ENCODE data around the gene CPM. TPM values are rescaled to one million over a fixed set of nuclear protein-coding genes. Genes with fewer than 3 reads are reported as not detected.

CPM gene
- total and polyA plus RNA-seq, 2 of the 4 experiments (the other 2 are of a cell fraction): 2.0 to 8.8 TPM

DNA sequence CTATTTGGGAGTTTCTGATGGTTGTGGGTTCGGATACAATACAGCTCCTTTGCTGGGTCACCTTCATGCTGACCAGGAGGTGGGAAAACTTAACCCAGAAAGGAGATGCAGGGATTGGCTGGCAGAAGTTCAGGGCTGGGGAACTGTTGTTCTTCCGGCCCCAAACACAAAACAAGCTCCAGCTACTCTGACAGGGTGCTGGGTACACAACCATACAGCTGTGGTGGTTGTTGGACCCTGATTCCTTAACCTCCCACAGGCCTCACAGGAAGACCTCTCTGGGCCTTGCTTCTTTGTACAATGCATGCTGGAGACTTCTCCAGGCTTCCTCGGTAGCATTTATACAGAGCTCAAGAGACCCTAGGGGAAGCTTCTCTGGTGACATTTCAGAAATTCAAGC is 47.6 kb downstream of the CPM start:
- Histone ChIP-seq H4K8ac (ENCODE audit: low read depth in 2 of 2, low read length in 2 of 2) (no peak overlapping the region), H2BK20ac (ENCODE audit: low read depth, low read length) (no peak overlapping the region), H4K91ac (ENCODE audit: insufficient read depth, low read depth, low read length) (no peak overlapping the region), H2AFZ (replicated peaks; ENCODE audit: low read length, poor library complexity) (no peak overlapping the region), H2AK9ac (replicated peaks; ENCODE audit: low read depth, low read length, poor library complexity) (no peak overlapping the region), H3K4me3 (ENCODE audit: insufficient read depth, low read depth, low read length) (no peak overlapping the region), H3K27ac (ENCODE audit: insufficient read depth, low read length) (no peak overlapping the region), H3K4me2 (ENCODE audit: low read depth, low read length) (no peak overlapping the region), H4K5ac (ENCODE audit: low read depth, low read length) (no peak overlapping the region), H2BK5ac (ENCODE audit: low read depth, low read length, poor library complexity, severe bottlenecking) (no peak overlapping the region), H3K23ac (ENCODE audit: low read depth, low read length) (no peak overlapping the region), H3K14ac (replicated peaks; ENCODE audit: low read depth, low read length) (no peak overlapping the region), H3K9me1 (ENCODE audit: insufficient read depth, low read length) (no peaks in the 10 kb centered on the region), H3K18ac (ENCODE audit: low read depth, low read length) (no peak overlapping the region), H3K56ac (ENCODE audit: extremely low read depth, insufficient read depth, low read length) (no peak overlapping the region), H2AK5ac (ENCODE audit: low read depth, low read length) (no peak overlapping the region), H2BK15ac (ENCODE audit: low read depth, low read length) (no peak overlapping the region), H4K20me1 (ENCODE audit: insufficient read depth, low read length) (no peaks in the 10 kb centered on the region), H3K4ac (ENCODE audit: low read depth, low read length) (no peak overlapping the region), H3K79me1 (ENCODE audit: low read depth in 1 of 2, low read length in 2 of 2) (no peaks in the 10 kb centered on the region), H3K9ac (ENCODE audit: low read depth, low read length) (no peak overlapping the region), H3K27me3 (ENCODE audit: control insufficient read depth, insufficient read depth, low read length) (no peaks in the 10 kb centered on the region), H3K36me3 (ENCODE audit: control insufficient read depth, insufficient read depth, low read length) (no peaks in the 10 kb centered on the region), H3K9me3 (ENCODE audit: control insufficient read depth, insufficient read depth, low read length) (peaks cover 2% of the 10 kb centered on the region; the same call in 1 of the 2 replicates), H3K4me1 (ENCODE audit: control insufficient read depth, insufficient read depth, low read length) (no peaks in the 10 kb centered on the region), H2BK120ac (ENCODE audit: low read depth, low read length) (no peak overlapping the region)
- CTCF ChIA-PET: no interaction called here
- POLR2A ChIA-PET (ENCODE audit: unreplicated experiment): no interaction called here
- no peak for TF ChIP-seq FOS (IDR thresholded peaks at IDR 0.05; ENCODE audit: low read depth, low read length)
- no TSS peak for BruUV-seq (replicated peaks)
- DNase-seq (no peak), ATAC-seq (ENCODE audit: low read depth) (no peak)
- dilution Hi-C loops (cut with HindIII; ENCODE audit: low sequenced_read_pairs, unreplicated experiment) (no loop called here), intact Hi-C loops (cut with micrococcal nuclease) (no loop called here), in situ Hi-C loops (cut with MboI; ENCODE audit: low sequenced_read_pairs) (no loop called here)
- 40% methylated on average over 1 of the region's 3 CpGs; no CpG with 5 or more reads in 1 of the 2 experiments for WGBS, 2 experiments (ENCODE audit: extremely low coverage in 2 of 2, insufficient read length in 1 of 2)
